Activated CD4-positive, alpha-beta T cell treated with anti-CD3 and anti-CD28 coated beads, Interleukin-2, amount 50 U/mL, for 48 hours (primary cell): ENCODE data around the gene SCNN1B.
"Not testable (repeated sequence)": the region's sequence is repeated elsewhere in the genome, so short reads cannot be mapped to it uniquely, and the experiment has no call there.

Experiments used
- DNase-seq, 2 experiments: peaks; one replicate each; pipeline ENCODE4 v3.0.0-alpha.2; 2020

SCNN1B gene

GRCh38 chr16:23356941-23357340 is 54.8 kb downstream of the SCNN1B start:
- DNase-seq: no peak

- DNase-seq: no peak
Measured at GRCh38 chr16:23357761-23358290, 55.7 kb downstream of the SCNN1B start.

- no peak for DNase-seq
Measured at GRCh38 chr16:23359092-23359760, 57.1 kb downstream of the SCNN1B start.

- DNase-seq: no peak
Measured at GRCh38 chr16:23362460-23363317, 60.6 kb downstream of the SCNN1B start.

- DNase-seq: no peak
Measured at GRCh38 chr16:23365602-23366240, 63.6 kb downstream of the SCNN1B start.

GRCh38 chr16:23366341-23366740 is 64.2 kb downstream of the SCNN1B start:
- not testable (repeated sequence) for DNase-seq

- DNase-seq: no peak
Measured at GRCh38 chr16:23367564-23367963, 65.5 kb downstream of the SCNN1B start.

GRCh38 chr16:23367988-23368387 is 65.9 kb downstream of the SCNN1B start:
- DNase-seq: no peak

GRCh38 chr16:23368469-23368868 is 66.4 kb downstream of the SCNN1B start:
- DNase-seq: no peak

- no peak for DNase-seq
Measured at GRCh38 chr16:23369416-23369815, 67.3 kb downstream of the SCNN1B start.

GRCh38 chr16:23371368-23371767 is 69.3 kb downstream of the SCNN1B start:
- no peak for DNase-seq

GRCh38 chr16:23373436-23374219 is 71.5 kb downstream of the SCNN1B start:
- no peak for DNase-seq

- no peak for DNase-seq
Measured at GRCh38 chr16:23374721-23375510, 72.8 kb downstream of the SCNN1B start.

GRCh38 chr16:23375643-23376042 is 73.5 kb downstream of the SCNN1B start:
- DNase-seq: no peak

GRCh38 chr16:23377071-23377931 is 75.2 kb downstream of the SCNN1B start:
- no peak for DNase-seq

GRCh38 chr16:23378256-23378655 is 76.2 kb downstream of the SCNN1B start:
- DNase-seq: no peak

GRCh38 chr16:23378921-23379320 is 76.8 kb downstream of the SCNN1B start:
- DNase-seq: no peak

GRCh38 chr16:23379707-23380106 is 77.6 kb downstream of the SCNN1B start:
- no peak for DNase-seq

GRCh38 chr16:23380501-23380951 is 78.4 kb downstream of the SCNN1B start:
- no peak for DNase-seq

- DNase-seq: not testable (repeated sequence)
Measured at GRCh38 chr16:23381702-23382101, 79.6 kb downstream of the SCNN1B start.

GRCh38 chr16:23382279-23382678 is 80.2 kb downstream of the SCNN1B start:
- DNase-seq: no peak
